IMR-90 (cell line): Measurements from ENCODE around the gene HDAC5. TPM values are rescaled to one million over a fixed set of nuclear protein-coding genes. Genes with fewer than 3 reads are reported as not detected.
A peak's percentile ranks its signal among the peaks of the same experiment; 100 is the strongest.

ENCODE experiments used
- ATAC-seq: fragments of 200-7000 bp; cut with Tn5 transposase; 2 replicates; pipeline ENCODE4 v1.9.1; 2020; ENCODE audit warnings: low read depth, mild to moderate bottlenecking, moderate library complexity
- BruUV-seq: library from RNA; stranded (reverse); fragments of 400-500 nt; replicated peaks from 2 replicates; lab custom pipeline; 2021; lab: Mats Ljungman, UMichigan
- CTCF ChIA-PET: fragments of 300-600 bp; formaldehyde crosslinking; extraction: SDS; loops from one replicate; lab custom pipeline; 2021; ENCODE audit warnings: antibody characterized with exemption; lab: Yijun Ruan, JAX
- POLR2A ChIA-PET: fragments of 300-600 bp; sonication (Branson Sonifier 250); formaldehyde crosslinking; loops from one replicate; lab custom pipeline; 2022; ENCODE audit warnings: antibody characterized with exemption; ENCODE audit not compliant: unreplicated experiment; lab: Charles Lee
- DNase-seq: peaks from one replicate; pipeline ENCODE4 v3.0.0; 2013
- H2AFZ ChIP-seq: replicated peaks from 2 replicates; pipeline ENCODE3; 2013; ENCODE audit warnings: low read length, mild to moderate bottlenecking; ENCODE audit not compliant: poor library complexity
- H2AK5ac ChIP-seq: 2 replicates; pipeline ENCODE4 v1.6.1; 2013; ENCODE audit warnings: low read depth, low read length, inconsistent platforms
- H2AK9ac ChIP-seq: replicated peaks from 2 replicates; pipeline ENCODE3; 2013; ENCODE audit warnings: mild to moderate bottlenecking, low read depth, low read length, moderate library complexity; ENCODE audit not compliant: poor library complexity
- H2BK120ac ChIP-seq: 2 replicates; pipeline ENCODE4 v1.6.1; 2013; ENCODE audit warnings: low read depth, low read length, inconsistent platforms
- H2BK15ac ChIP-seq: 3 replicates; pipeline ENCODE4 v1.6.1; 2013; ENCODE audit warnings: low read depth, low read length, inconsistent platforms
- H2BK20ac ChIP-seq: 2 replicates; pipeline ENCODE4 v1.6.1; 2013; ENCODE audit warnings: low read depth, mild to moderate bottlenecking, inconsistent platforms, low read length, moderate library complexity
- H2BK5ac ChIP-seq: 2 replicates; pipeline ENCODE4 v1.6.1; 2013; ENCODE audit warnings: mild to moderate bottlenecking, low read depth, low read length, inconsistent platforms; ENCODE audit not compliant: poor library complexity, severe bottlenecking
- H3K14ac ChIP-seq: replicated peaks from 2 replicates; pipeline ENCODE4 v1.6.1; 2013; ENCODE audit warnings: low read depth, low read length, inconsistent platforms
- H3K18ac ChIP-seq: 2 replicates; pipeline ENCODE4 v1.6.1; 2013; ENCODE audit warnings: low read depth, low read length, control low read depth
- H3K23ac ChIP-seq: 2 replicates; pipeline ENCODE4 v1.6.1; 2013; ENCODE audit warnings: low read depth, low read length, inconsistent platforms
- H3K27ac ChIP-seq: 2 replicates; pipeline ENCODE4 v1.5.1; 2013; ENCODE audit warnings: mild to moderate bottlenecking, control low read depth, low read length; ENCODE audit not compliant: insufficient read depth
- H3K27me3 ChIP-seq: 2 replicates; pipeline ENCODE4 v1.6.1; 2013; ENCODE audit warnings: low read length; ENCODE audit not compliant: control insufficient read depth, insufficient read depth
- H3K36me3 ChIP-seq: 2 replicates; pipeline ENCODE4 v1.6.1; 2013; ENCODE audit warnings: low read length, mixed read lengths; ENCODE audit not compliant: control insufficient read depth, insufficient read depth
- H3K4ac ChIP-seq: 2 replicates; pipeline ENCODE4 v1.6.1; 2013; ENCODE audit warnings: low read depth, low read length, inconsistent platforms
- H3K4me1 ChIP-seq: 2 replicates; pipeline ENCODE4 v1.6.1; 2013; ENCODE audit warnings: low read length, mixed read lengths; ENCODE audit not compliant: control insufficient read depth, insufficient read depth
- H3K4me2 ChIP-seq: 2 replicates; pipeline ENCODE4 v1.6.1; 2013; ENCODE audit warnings: low read depth, mild to moderate bottlenecking, control low read depth, low read length, moderate library complexity
- H3K4me3 ChIP-seq: 2 replicates; pipeline ENCODE4 v1.5.1; 2013; ENCODE audit warnings: low read depth, mild to moderate bottlenecking, control low read depth, low read length, moderate library complexity; ENCODE audit not compliant: insufficient read depth
- H3K56ac ChIP-seq: 2 replicates; pipeline ENCODE4 v1.6.1; 2013; ENCODE audit warnings: low read length, inconsistent platforms; ENCODE audit not compliant: insufficient read depth; ENCODE audit errors: extremely low read depth
- H3K79me1 ChIP-seq, 2 experiments: 2 replicates each; pipeline ENCODE4 v1.6.1; 2013; ENCODE audit warnings: low read length in 2 of 2, inconsistent platforms in 1 of 2, low read depth in 1 of 2
- H3K9ac ChIP-seq: 2 replicates; pipeline ENCODE4 v1.6.1; 2013; ENCODE audit warnings: low read depth, low read length, control low read depth
- H3K9me1 ChIP-seq: 2 replicates; pipeline ENCODE4 v1.6.1; 2013; ENCODE audit warnings: low read length, inconsistent platforms; ENCODE audit not compliant: insufficient read depth
- H3K9me3 ChIP-seq: 2 replicates; pipeline ENCODE4 v1.6.1; 2013; ENCODE audit warnings: low read length; ENCODE audit not compliant: control insufficient read depth, insufficient read depth
- H4K20me1 ChIP-seq: 2 replicates; pipeline ENCODE4 v1.6.1; 2013; ENCODE audit warnings: low read length, inconsistent platforms; ENCODE audit not compliant: insufficient read depth
- H4K5ac ChIP-seq: 2 replicates; pipeline ENCODE4 v1.6.1; 2013; ENCODE audit warnings: mild to moderate bottlenecking, low read depth, low read length, control low read depth
- H4K8ac ChIP-seq, 2 experiments: 2 replicates each; pipeline ENCODE4 v1.6.1; 2013; ENCODE audit warnings: low read depth in 2 of 2, low read length in 2 of 2, control low read depth in 1 of 2, inconsistent platforms in 1 of 2
- H4K91ac ChIP-seq: 2 replicates; pipeline ENCODE4 v1.6.1; 2013; ENCODE audit warnings: low read depth, low read length, inconsistent platforms; ENCODE audit not compliant: insufficient read depth
- BHLHE40 ChIP-seq: fragments of 150-350 bp; IDR thresholded peaks from 2 replicates; pipeline ENCODE4 v1.6.1; 2016; ENCODE audit warnings: mild to moderate bottlenecking, low read depth, low read length
- CEBPB ChIP-seq: IDR thresholded peaks from 2 replicates; pipeline ENCODE4 v1.6.1; 2012; ENCODE audit warnings: low read depth, low read length, improper control_type of control experiment
- CTCF ChIP-seq: conservative IDR thresholded peaks from 2 replicates; pipeline ENCODE4 v1.5.1; 2012; ENCODE audit warnings: mild to moderate bottlenecking, low read depth, low read length, improper control_type of control experiment
- FOS ChIP-seq: fragments of 150-350 bp; IDR thresholded peaks from 2 replicates; pipeline ENCODE4 v1.6.1; 2016; ENCODE audit warnings: low read depth, low read length
- MAFK ChIP-seq: IDR thresholded peaks from 2 replicates; pipeline ENCODE4 v1.6.1; 2012; ENCODE audit warnings: low read depth, low read length, improper control_type of control experiment
- MAZ ChIP-seq: IDR thresholded peaks from 2 replicates; pipeline ENCODE4 v1.6.1; 2012; ENCODE audit warnings: low read depth, mild to moderate bottlenecking, low read length, improper control_type of control experiment, moderate library complexity, borderline replicate concordance
- NFE2L2 ChIP-seq: fragments of 150-350 bp; IDR thresholded peaks from 2 replicates; pipeline ENCODE4 v1.6.1; 2016; ENCODE audit warnings: low read depth, mild to moderate bottlenecking, low read length
- POLR2A ChIP-seq: IDR thresholded peaks from 2 replicates; pipeline ENCODE4 v1.6.1; 2012; ENCODE audit warnings: mild to moderate bottlenecking, low read depth, low read length
- RCOR1 ChIP-seq: IDR thresholded peaks from 2 replicates; pipeline ENCODE4 v1.6.1; 2012; ENCODE audit warnings: mild to moderate bottlenecking, low read length, improper control_type of control experiment; ENCODE audit not compliant: insufficient replicate concordance
- RFX5 ChIP-seq: IDR thresholded peaks from 2 replicates; pipeline ENCODE4 v1.8.0; 2012; ENCODE audit warnings: low read depth, mild to moderate bottlenecking, low read length, moderate library complexity
- SMC3 ChIP-seq: fragments of 150-350 bp; IDR thresholded peaks from 2 replicates; pipeline ENCODE4 v1.6.1; 2016; ENCODE audit warnings: low read depth, mild to moderate bottlenecking, antibody characterized with exemption, low read length, moderate library complexity
- USF2 ChIP-seq: fragments of 150-350 bp; IDR thresholded peaks from 2 replicates; pipeline ENCODE4 v1.6.1; 2017; ENCODE audit warnings: mild to moderate bottlenecking, antibody characterized with exemption, low read length, low read depth
- WGBS, 2 experiments: methylation state at CpG; one replicate each; pipeline versions ENCODE4 v1.1.5 to v1.1.7; 2013; ENCODE audit warnings: missing lambda C conversion rate in 2 of 2; ENCODE audit not compliant: insufficient read length in 1 of 2; ENCODE audit errors: extremely low coverage in 2 of 2; 5-methylcytosine and 5-hydroxymethylcytosine counted together
- dilution Hi-C: fragments of 300-500 bp; cut with HindIII; formaldehyde crosslinking; loops from one replicate; pipeline ENCODE4 v1.14.3; 2018; ENCODE audit warnings: low sequenced_read_pairs; ENCODE audit not compliant: unreplicated experiment
- in situ Hi-C: fragments of 300-500 bp; cut with MboI; formaldehyde crosslinking; loops from 3 replicates; pipeline ENCODE4 v1.14.3; 2019; ENCODE audit warnings: low sequenced_read_pairs, inconsistent platforms, mixed read lengths
- intact Hi-C: fragments of 100-400 bp; cut with micrococcal nuclease; formaldehyde crosslinking; loops from 2 replicates; pipeline ENCODE4 v1.10.0; 2022
- polyA plus RNA-seq, 3 experiments: library from polyadenylated mRNA; depleted of rRNA; stranded (reverse); fragments of >200 nt; gene quantifications; 2 replicates each; pipeline ENCODE4 v1.2.3, GENCODE V29; 2012; ENCODE audit warnings: low replicate concordance in 1 of 3
- total RNA-seq: library from RNA; depleted of rRNA; stranded (reverse); fragments of >200 nt; gene quantifications from 2 replicates; pipeline ENCODE4 v1.2.3, GENCODE V29; 2012
- TF ChIP-seq, protein P1 (sequence below): fragments of 150-350 bp; IDR thresholded peaks from 2 replicates; pipeline ENCODE4 v1.6.1; 2016; ENCODE audit warnings: low read depth, mild to moderate bottlenecking, low read length, moderate library complexity, borderline replicate concordance

Gene HDAC5
- total and polyA plus RNA-seq, 2 of the 4 experiments (the other 2 are of a cell fraction): 47.0 to 61.3 TPM

- peak overlapping the region; percentile 94 for H2BK20ac ChIP-seq
- peak overlapping the region; percentile 78 for H3K27ac ChIP-seq
- no peaks in the 10 kb centered on the region for H3K9me3 ChIP-seq
- H2BK5ac ChIP-seq: peak overlapping the region; percentile 93
- peak overlapping the region; percentile 28; the same call in 1 of the 2 replicates for H4K5ac ChIP-seq
- no TSS peak for BruUV-seq
- peak overlapping the region; percentile 80 for H3K4me2 ChIP-seq
- peak overlapping the region; percentile 85 for H2AK5ac ChIP-seq
- peak; percentile 95 for ATAC-seq
- H2BK120ac ChIP-seq: peak overlapping the region; percentile 92
- dilution Hi-C loops (no loop called here), in situ Hi-C loops (no loop called here), intact Hi-C loops (loop anchor here (1.0 kb wide), 1 partner anchor 14 kb away; no protein-coding TSS in a partner anchor)
- no peaks in the 10 kb centered on the region for H3K36me3 ChIP-seq
- H2AFZ ChIP-seq: peak overlapping the region; percentile 92
- peak; percentile 100 for DNase-seq
- peak overlapping the region; percentile 90 for H3K4ac ChIP-seq
- no peaks in the 10 kb centered on the region for H4K20me1 ChIP-seq
- WGBS, 2 experiments: 0% methylated on average over 9 of the region's 20 CpGs; no CpG with 5 or more reads in 1 of the 2 experiments
- peaks cover 10% of the 10 kb centered on the region for H3K4me1 ChIP-seq
- peak overlapping the region; percentile 76 for H4K91ac ChIP-seq
- H3K4me3 ChIP-seq: peak overlapping the region; percentile 24; the same call in 1 of the 2 replicates
- POLR2A ChIA-PET: interaction anchor here (0.6 kb wide), 1 partner anchor 247 kb away, joined by 9 read pairs; no protein-coding TSS in a partner anchor
- H3K56ac ChIP-seq: peak overlapping the region; percentile 51
- CTCF ChIA-PET: interaction anchor here (0.8 to 1.9 kb wide), 2 partner anchors 14 to 27 kb away, joined by 3 to 5 read pairs; partner anchors contain the start of gene HDAC5
- H3K9me1 ChIP-seq: peaks cover 14% of the 10 kb centered on the region
- H2AK9ac ChIP-seq: peak overlapping the region; percentile 96
- peak overlapping the region; percentile 65; the same call in 1 of the 2 replicates for H3K23ac ChIP-seq
- H3K79me1 ChIP-seq: peaks cover 0 to 13% of the 10 kb centered on the region in 2 experiments; a peak in 3 of 4 replicates
- peak overlapping the region; percentile 39 to 88; a peak in 3 of 4 replicates for H4K8ac ChIP-seq
- H3K14ac ChIP-seq: peak overlapping the region; percentile 71
- no peaks in the 10 kb centered on the region for H3K27me3 ChIP-seq
- peak overlapping the region; percentile 71; the same call in 2 of the 3 replicates for H2BK15ac ChIP-seq
- H3K18ac ChIP-seq: peak overlapping the region; percentile 43
- H3K9ac ChIP-seq: peak overlapping the region; percentile 26
- no peak for TF ChIP-seq CTCF
- no peak for TF ChIP-seq USF2
- no peak for TF ChIP-seq NFE2L2
- no peak for TF ChIP-seq RFX5
- TF ChIP-seq BHLHE40: peak; percentile 51
- TF ChIP-seq POLR2A: peak; percentile 66; the same call in 1 of the 2 replicates
- TF ChIP-seq FOS: peak; percentile 97
- TF ChIP-seq MAZ: peak; percentile 92
- TF ChIP-seq, protein P1, sequence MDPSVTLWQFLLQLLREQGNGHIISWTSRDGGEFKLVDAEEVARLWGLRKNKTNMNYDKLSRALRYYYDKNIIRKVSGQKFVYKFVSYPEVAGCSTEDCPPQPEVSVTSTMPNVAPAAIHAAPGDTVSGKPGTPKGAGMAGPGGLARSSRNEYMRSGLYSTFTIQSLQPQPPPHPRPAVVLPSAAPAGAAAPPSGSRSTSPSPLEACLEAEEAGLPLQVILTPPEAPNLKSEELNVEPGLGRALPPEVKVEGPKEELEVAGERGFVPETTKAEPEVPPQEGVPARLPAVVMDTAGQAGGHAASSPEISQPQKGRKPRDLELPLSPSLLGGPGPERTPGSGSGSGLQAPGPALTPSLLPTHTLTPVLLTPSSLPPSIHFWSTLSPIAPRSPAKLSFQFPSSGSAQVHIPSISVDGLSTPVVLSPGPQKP: no peak
- no peak for TF ChIP-seq RCOR1
- peak; percentile 79 for TF ChIP-seq CEBPB
- no peak for TF ChIP-seq SMC3
- peak; percentile 25; the same call in 1 of the 2 replicates for TF ChIP-seq MAFK
Measured at GRCh38 chr17:44137891-44138709, 14.7 kb upstream of the HDAC5 start.
